Measurements from ENCODE around the gene SLBP. TPM values are rescaled to one million over a fixed set of nuclear protein-coding genes. Genes with fewer than 3 reads are reported as not detected.
A peak's percentile ranks its signal among the peaks of the same experiment; 100 is the strongest.

The SLBP gene
- total and polyA plus RNA-seq, 2 of the 8 experiments (the other 6 are each of a cell fraction or from before 2014, with no cell fraction given): 44.1 to 49.0 TPM

DNA sequence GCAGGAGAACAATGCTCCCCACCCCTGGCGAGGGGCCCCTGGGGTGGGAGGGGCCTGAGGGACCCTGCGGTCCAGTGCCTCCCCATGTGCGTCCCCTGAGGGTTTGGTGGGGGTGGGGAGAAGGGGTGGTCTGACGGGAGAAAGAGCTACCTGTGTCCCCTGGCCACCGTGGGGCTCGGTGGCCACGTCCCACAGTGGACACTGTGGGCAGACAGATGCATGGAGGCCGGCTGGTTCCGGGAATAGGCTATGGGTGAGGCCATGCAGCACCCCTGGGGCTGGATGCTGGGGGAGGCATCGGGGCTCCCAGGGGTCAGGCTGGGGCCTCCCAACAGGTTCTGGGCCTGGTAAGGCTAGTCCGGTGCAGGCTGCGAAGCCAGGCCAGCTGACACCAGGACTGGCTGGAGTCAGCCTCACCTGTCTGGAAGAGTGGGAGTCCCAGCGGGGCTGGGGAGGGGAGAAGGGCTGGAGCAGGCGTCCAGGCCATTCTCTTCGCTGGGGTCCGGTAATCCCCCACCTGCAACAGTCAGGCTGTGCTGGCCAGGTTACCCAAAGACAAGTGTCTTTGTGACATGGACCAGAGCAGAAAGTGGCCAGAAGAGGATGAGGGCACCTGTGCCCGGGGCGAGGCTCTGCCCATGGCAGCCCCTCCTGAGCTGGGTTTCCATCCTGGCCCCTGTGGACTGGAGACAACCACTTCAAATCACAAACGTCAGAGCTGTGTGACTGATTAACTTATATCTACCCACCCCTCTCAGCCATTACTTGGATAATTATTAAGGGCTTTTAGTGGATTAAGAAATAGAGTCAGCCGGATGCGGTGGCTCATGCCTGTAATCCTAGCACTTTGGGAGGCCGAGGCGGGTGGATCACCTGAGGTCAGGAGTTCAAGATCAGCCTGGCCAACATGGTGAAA is 26.6 kb downstream of the SLBP start:
- Histone ChIP-seq H4K5ac (ENCODE audit: insufficient read length, low read depth, low read length) (no peak overlapping the region), H2BK15ac (ENCODE audit: low read length) (no peak overlapping the region), H2BK20ac (ENCODE audit: low read length) (no peak overlapping the region), H3K27ac (ENCODE audit: low read depth, low read length) (no peak overlapping the region), H3K9ac (replicated peaks in 1 of 4; ENCODE audit: extremely low read depth in 1 of 4, low read depth in 3 of 4, low read length in 3 of 4) (no peak overlapping the region), H3K18ac (ENCODE audit: extremely low read depth, low read length) (no peak overlapping the region), H2BK120ac (replicated peaks; ENCODE audit: low read depth, low read length) (no peak overlapping the region), H3K79me1 (ENCODE audit: low read depth, low read length) (no peaks in the 10 kb centered on the region), H2BK12ac (ENCODE audit: low read depth, low read length) (0 out of 2 replicates have a peak overlapping the region, but pooled peaks have one; percentile 27), H3K23ac (ENCODE audit: insufficient read length) (no peak overlapping the region), H3K4me3 (ENCODE audit: extremely low read depth in 1 of 4, insufficient read depth in 2 of 4, low read depth in 3 of 4, low read length in 4 of 4) (no peak overlapping the region), H3K27me3 (replicated peaks in 1 of 4; ENCODE audit: control insufficient read depth in 3 of 4, extremely low read depth in 1 of 4, insufficient read depth in 3 of 4, low read length in 3 of 4) (peaks cover 11 to 17% (median 13%) of the 10 kb centered on the region in 4 experiments), H2BK5ac (ENCODE audit: low read depth, low read length) (no peak overlapping the region), H2AK5ac (ENCODE audit: low read depth, low read length) (no peak overlapping the region), H3K4me1 (replicated peaks in 1 of 4; ENCODE audit: control insufficient read depth in 3 of 4, insufficient read depth in 4 of 4, low read length in 3 of 4) (peaks cover 3 to 6% (median 4%) of the 10 kb centered on the region in 4 experiments; a peak in 6 of 7 replicates), H2AFZ (ENCODE audit: low read length) (no peak overlapping the region), H3K79me2 (ENCODE audit: control insufficient read depth in 1 of 2, insufficient read depth in 2 of 2, low read length in 2 of 2) (no peaks in the 10 kb centered on the region), H4K91ac (replicated peaks; ENCODE audit: insufficient read length, low read length) (no peak overlapping the region), H4K20me1 (replicated peaks in 1 of 2; ENCODE audit: control insufficient read depth in 1 of 2, insufficient read depth in 2 of 2, low read length in 2 of 2) (peaks cover 0 to 5% of the 10 kb centered on the region in 2 experiments), H3K14ac (ENCODE audit: insufficient read length) (no peak overlapping the region), H3K9me3 (ENCODE audit: insufficient read depth in 2 of 2, low read depth in 1 of 2, low read length in 1 of 2) (no peaks in the 10 kb centered on the region), H3K4ac (replicated peaks; ENCODE audit: insufficient read length, low read depth, low read length) (no peak overlapping the region), H4K8ac (ENCODE audit: extremely low read depth, insufficient read depth, low read length) (no peak overlapping the region), H3K23me2 (ENCODE audit: low read depth, low read length) (peaks cover 6% of the 10 kb centered on the region; the same call in 1 of the 2 replicates), H3K36me3 (ENCODE audit: control insufficient read depth in 2 of 4, insufficient read depth in 4 of 4, low read length in 3 of 4) (peaks cover 0 to 2% (median under 1%) of the 10 kb centered on the region in 4 experiments; a peak in 3 of 8 replicates), H3K56ac (replicated peaks; ENCODE audit: insufficient read length, low read depth, low read length) (no peak overlapping the region), H3K4me2 (ENCODE audit: insufficient read depth in 1 of 2, low read depth in 2 of 2, low read length in 2 of 2) (0 out of 4 replicates have a peak overlapping the region, but pooled peaks have one; percentile 15 to 59)
- CTCF ChIA-PET (ENCODE audit: partially characterized antibody): interaction anchor here (22.9 kb wide), 1 partner anchor 41 kb away, joined by 326 read pairs; the partner anchor contains the start of genes TACC3 and TMEM129
- FAIRE-seq: no peak
- 88% methylated on average over 17 of the region's 23 CpGs; no CpG with 5 or more reads in 1 of the 2 experiments for WGBS, 2 experiments (ENCODE audit: extremely low coverage in 1 of 2, insufficient coverage in 1 of 2, insufficient read length in 1 of 2, insufficient replicate concordance in 2 of 2, low coverage in 1 of 2, low lambda C conversion rate in 2 of 2, missing lambda C conversion rate in 1 of 2)
- no peak for DNase-seq (ENCODE audit: low read depth in 1 of 2, low spot score in 2 of 2)
- POLR2A ChIA-PET (ENCODE audit: partially characterized antibody): no interaction called here
- TF ChIP-seq JUND (IDR thresholded peaks at IDR 0.05; ENCODE audit: low read length): no peak
- no peak for TF ChIP-seq CEBPB (IDR thresholded peaks at IDR 0.05; ENCODE audit: low read depth, low read length)
- no peak for TF ChIP-seq TEAD4 (IDR thresholded peaks at IDR 0.05; ENCODE audit: low read depth, low read length)
- TF ChIP-seq RXRA (IDR thresholded peaks at IDR 0.05; ENCODE audit: insufficient read depth, low read depth, low read length): no peak
- no peak for TF ChIP-seq SP1 (IDR thresholded peaks at IDR 0.05; ENCODE audit: low read depth, low read length)
- no peak for TF ChIP-seq EGR1 (IDR thresholded peaks at IDR 0.05; ENCODE audit: borderline replicate concordance, low read depth, low read length)
- TF ChIP-seq, protein P1, sequence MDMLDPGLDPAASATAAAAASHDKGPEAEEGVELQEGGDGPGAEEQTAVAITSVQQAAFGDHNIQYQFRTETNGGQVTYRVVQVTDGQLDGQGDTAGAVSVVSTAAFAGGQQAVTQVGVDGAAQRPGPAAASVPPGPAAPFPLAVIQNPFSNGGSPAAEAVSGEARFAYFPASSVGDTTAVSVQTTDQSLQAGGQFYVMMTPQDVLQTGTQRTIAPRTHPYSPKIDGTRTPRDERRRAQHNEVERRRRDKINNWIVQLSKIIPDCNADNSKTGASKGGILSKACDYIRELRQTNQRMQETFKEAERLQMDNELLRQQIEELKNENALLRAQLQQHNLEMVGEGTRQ (IDR thresholded peaks at IDR 0.05; ENCODE audit: low read length): no peak
- no peak for TF ChIP-seq SP4 (IDR thresholded peaks at IDR 0.05; ENCODE audit: low read length)
- TF ChIP-seq CHD1 (IDR thresholded peaks at IDR 0.05; ENCODE audit: low read depth, low read length): no peak
- TF ChIP-seq, protein P2, sequence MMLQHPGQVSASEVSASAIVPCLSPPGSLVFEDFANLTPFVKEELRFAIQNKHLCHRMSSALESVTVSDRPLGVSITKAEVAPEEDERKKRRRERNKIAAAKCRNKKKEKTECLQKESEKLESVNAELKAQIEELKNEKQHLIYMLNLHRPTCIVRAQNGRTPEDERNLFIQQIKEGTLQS (IDR thresholded peaks at IDR 0.05; ENCODE audit: insufficient read depth, low read depth, low read length): no peak
- TF ChIP-seq ZNF274 (IDR thresholded peaks at IDR 0.05; ENCODE audit: borderline replicate concordance, extremely low read depth, low read length): no peak

All from H1 (cell line).